Adrenal gland (tissue), 12 donors: Measurements from ENCODE around the gene SEMA4A. TPM values are rescaled to one million over a fixed set of nuclear protein-coding genes. Genes with fewer than 3 reads are reported as not detected.

Experiments
- DNase-seq, 7 donors: peaks; one replicate each; pipeline ENCODE4 v3.0.0-alpha.2; 2019 to 2020
- H3K27ac ChIP-seq, 5 donors: fragments of 200-600 bp; sonication (generic) in 4 of 5; 1 replicate in 3 of 5; 2 replicates in 2 of 5; pipeline versions ENCODE4 v1.5.1 to v1.8.0; 2016 to 2020; ENCODE audit warnings: mild to moderate bottlenecking in 1 of 5
- H3K27me3 ChIP-seq: fragments of 200-600 bp; 2 replicates; pipeline ENCODE4 v1.8.0; 2021
- H3K36me3 ChIP-seq, 2 donors: fragments of 200-600 bp; replicated peaks in 1 of 2; 1 replicate in 1 of 2; 2 replicates in 1 of 2; pipeline versions ENCODE4 v1.5.1 to v1.8.0; 2018 to 2022
- H3K4me1 ChIP-seq, 2 donors: fragments of 200-600 bp; replicated peaks in 1 of 2; 1 replicate in 1 of 2; 2 replicates in 1 of 2; pipeline versions ENCODE4 v1.5.1 to v1.8.0; 2018 to 2021
- H3K4me3 ChIP-seq, 4 donors: fragments of 200-600 bp; sonication (generic) in 3 of 4; one replicate each; pipeline ENCODE4 v1.5.1; 2016 to 2018
- H3K9me3 ChIP-seq, 3 donors: fragments of 200-600 bp; sonication (generic) in 1 of 3; replicated peaks in 1 of 3; 1 replicate in 2 of 3; 2 replicates in 1 of 3; pipeline versions ENCODE4 v1.5.1 to v1.8.0; 2016 to 2021
- CTCF ChIP-seq, 6 experiments: fragments of 450-650 bp in 4 of 6; fragments of 200-600 bp in 2 of 6; sonication (generic) in 1 of 6; IDR thresholded peaks; 1 replicate in 5 of 6; 2 replicates in 1 of 6; pipeline versions ENCODE4 v1.5.1 to v1.8.0; 2016 to 2021; ENCODE audit warnings: antibody characterized with exemption in 6 of 6, mild to moderate bottlenecking in 2 of 6, moderate library complexity in 1 of 6
- POLR2A ChIP-seq, 2 donors: fragments of 450-650 bp; IDR thresholded peaks; one replicate each; pipeline ENCODE4 v1.6.1; 2017; ENCODE audit warnings: antibody characterized with exemption in 2 of 2, mild to moderate bottlenecking in 2 of 2, moderate library complexity in 1 of 2
- WGBS, 4 donors: extraction: QIAGEN DNeasy Blood & Tissue Kit in 2 of 4; methylation state at CpG; one replicate each; pipeline versions ENCODE4 v1.1.5 to v1.1.7; 2013 to 2017; 5-methylcytosine and 5-hydroxymethylcytosine counted together
- intact Hi-C, 2 donors: fragments of 100-400 bp; cut with DNase I; formaldehyde crosslinking; loops; one replicate each; pipeline versions ENCODE4 v1.14.1 to v1.15.0; 2022 to 2023
- polyA plus RNA-seq, 3 donors: library from polyadenylated mRNA; stranded (reverse); fragments of 200-250 nt in 2 of 3; fragments of 350-450 nt in 1 of 3; fragmentation: Illumina TruSeq in 1 of 3; extraction: RNeasy Lipid Tissue Mini Kit (QIAGEN cat#74804) in 1 of 3; gene quantifications; one replicate each; pipeline ENCODE4 v1.2.3, GENCODE V29; 2013 to 2014
- total RNA-seq, 9 donors: library from RNA; depleted of rRNA in 4 of 9; stranded (reverse); fragments of >200 nt in 4 of 9; fragments of 120-200 nt in 1 of 9; fragmentation: NEBNext Ultra II Directional in 1 of 9; extraction: Animal tissue kit (Norgen Biotek cat#: 25700) in 1 of 9; gene quantifications; one replicate each; pipeline versions ENCODE4 v1.1.0 to v1.2.4, GENCODE V29; 2013 to 2023
- donor health status: healthy with polysubstance abuse.
- donor health status: Bipolar disorder and iron deficiency.
- donor health status: DM: yes; HTN: yes; CAD: no.
- donor health status: DM: no; HTN: no; CAD: no.
- donor health status: DM: no; HTN: no; CAD: no.
- donor health status: DM: yes; HTN: yes; CAD: no.

The SEMA4A gene
- total and polyA plus RNA-seq, 12 donors = 0.30 to 4.8 (median 1.8) TPM

GRCh38 chr1:156146769-156147405 is 6.5 kb upstream of the SEMA4A start:
- 23 to 29% (median 25%) methylated on average over 8 to 9 of the region's 9 CpGs for WGBS, 4 donors
- intact Hi-C loops = loop anchor here (5.0 kb wide), 2 partner anchors 75 to 80 kb away; no protein-coding TSS in a partner anchor
- DNase-seq = no peak

GRCh38 chr1:156148216-156148615 is 5.2 kb upstream of the SEMA4A start:
- Histone ChIP-seq H3K27ac (peak overlapping the region in 2 of 5 donors; percentile 34 to 41), H3K4me1 (peaks cover 0 to 14% of the 10 kb centered on the region in 2 donors), H3K4me3 (no peak overlapping the region), H3K9me3 (no peaks in the 10 kb centered on the region), H3K36me3 (no peaks in the 10 kb centered on the region), H3K27me3 (no peaks in the 10 kb centered on the region)
- peak in 1 of 7 donors; percentile 39 for DNase-seq
- intact Hi-C loops = loop anchor here (5.0 kb wide), 2 partner anchors 74 to 79 kb away; no protein-coding TSS in a partner anchor
- 62 to 67% (median 65%) methylated on average over 6 of the region's 6 CpGs for WGBS, 4 donors
- TF ChIP-seq CTCF (IDR thresholded peaks at IDR 0.05) (no peak), POLR2A (IDR thresholded peaks at IDR 0.05) (no peak)

More at GRCh38 chr1:156146769-156147405, 6.5 kb upstream of the SEMA4A start:
- Histone ChIP-seq H3K9me3 (no peaks in the 10 kb centered on the region), H3K27me3 (no peaks in the 10 kb centered on the region), H3K27ac (no peak overlapping the region), H3K4me3 (no peak overlapping the region), H3K4me1 (peaks cover 0 to 14% of the 10 kb centered on the region in 2 donors), H3K36me3 (no peaks in the 10 kb centered on the region)
- no peak for TF ChIP-seq CTCF (IDR thresholded peaks at IDR 0.05)
- no peak for TF ChIP-seq POLR2A (IDR thresholded peaks at IDR 0.05)

GRCh38 chr1:156149374-156150332 is 3.7 kb upstream of the SEMA4A start:
- no peak for DNase-seq
- H3K27ac ChIP-seq = no peak overlapping the region
- TF ChIP-seq CTCF (IDR thresholded peaks at IDR 0.05) (no peak), POLR2A (IDR thresholded peaks at IDR 0.05) (no peak)
- H3K36me3 ChIP-seq = no peaks in the 10 kb centered on the region
- peaks cover 0 to 14% of the 10 kb centered on the region in 2 donors for H3K4me1 ChIP-seq
- H3K27me3 ChIP-seq = no peaks in the 10 kb centered on the region
- H3K9me3 ChIP-seq = no peaks in the 10 kb centered on the region
- no peak overlapping the region for H3K4me3 ChIP-seq
- intact Hi-C loops = loop anchor here (5.0 to 10.0 kb wide), 3 partner anchors 73 to 165 kb away; no protein-coding TSS in a partner anchor
- WGBS, 4 donors = 32 to 50% (median 41%) methylated on average over 14 to 20 of the region's 20 CpGs
